NCI-H460 (cell line): ENCODE results near the gene AFF3. TPM values are rescaled to one million over a fixed set of nuclear protein-coding genes. Genes with fewer than 3 reads are reported as not detected.
A peak's percentile ranks its signal among the peaks of the same experiment; 100 is the strongest.

Experiments used
- DNase-seq: peaks from one replicate; pipeline ENCODE4 v3.0.0-alpha.2; 2016; ENCODE audit warnings: low read depth; ENCODE audit errors: extremely low read depth
- total RNA-seq: library from RNA; depleted of rRNA; stranded (reverse); fragments of >200 nt; shearing (Covaris generic); gene quantifications from 2 replicates; pipeline ENCODE4 v1.2.3, GENCODE V29; 2014

Gene AFF3
- total RNA-seq, 1 experiment from 2014 or later: 1.1 TPM

- no peak for DNase-seq
These were observed 125.6 kb downstream of the AFF3 start for GRCh38 chr2:100016756-100017155.

- DNase-seq: no peak
These were observed 126.5 kb downstream of the AFF3 start for GRCh38 chr2:100015849-100016248.

GRCh38 chr2:100013892-100014677 is 128.3 kb downstream of the AFF3 start:
- DNase-seq: peak; percentile 97

GRCh38 chr2:100012561-100012960 is 129.8 kb downstream of the AFF3 start:
- DNase-seq: no peak

- DNase-seq: no peak
These were observed 131.1 kb downstream of the AFF3 start for GRCh38 chr2:100011272-100011731.

- DNase-seq: no peak
These were observed 131.8 kb downstream of the AFF3 start for GRCh38 chr2:100010606-100011005.

GRCh38 chr2:100009743-100010142 is 132.6 kb downstream of the AFF3 start:
- no peak for DNase-seq

GRCh38 chr2:100008956-100009355 is 133.4 kb downstream of the AFF3 start:
- DNase-seq: no peak

- DNase-seq: no peak
These were observed 135.9 kb downstream of the AFF3 start for GRCh38 chr2:100006516-100006915.

- no peak for DNase-seq
These were observed 137.4 kb downstream of the AFF3 start for GRCh38 chr2:100004959-100005387.

- peak; percentile 21 for DNase-seq
These were observed 138.0 kb downstream of the AFF3 start for GRCh38 chr2:100004348-100004884.

GRCh38 chr2:100002059-100002458 is 140.3 kb downstream of the AFF3 start:
- DNase-seq: no peak

GRCh38 chr2:100000915-100001707 is 141.3 kb downstream of the AFF3 start:
- no peak for DNase-seq

GRCh38 chr2:99998651-99999320 is 143.6 kb downstream of the AFF3 start:
- DNase-seq: no peak

GRCh38 chr2:99989905-99990304 is 152.5 kb downstream of the AFF3 start:
- DNase-seq: no peak

- no peak for DNase-seq
These were observed 153.8 kb downstream of the AFF3 start for GRCh38 chr2:99988599-99988998.

- DNase-seq: no peak
These were observed 155.2 kb downstream of the AFF3 start for GRCh38 chr2:99987160-99987559.

- DNase-seq: no peak
These were observed 157.4 kb downstream of the AFF3 start for GRCh38 chr2:99984799-99985515.

GRCh38 chr2:99982744-99983143 is 159.6 kb downstream of the AFF3 start:
- DNase-seq: no peak

GRCh38 chr2:99981840-99982239 is 160.6 kb downstream of the AFF3 start:
- no peak for DNase-seq
